Tibial artery (tissue), 4 donors: ENCODE measurements around the gene TMEM79.
A peak's percentile ranks its signal among the peaks of the same experiment; 100 is the strongest.
"Not testable (repeated sequence)": the region's sequence is repeated elsewhere in the genome, so short reads cannot be mapped to it uniquely, and the experiment has no call there.

Experiments used
- DNase-seq, 2 donors: peaks; one replicate each; pipeline ENCODE4 v3.0.0-alpha.2; 2019
- H3K27ac ChIP-seq, 2 donors: fragments of 200-600 bp; sonication (generic) in 1 of 2; 1 replicate in 1 of 2; 2 replicates in 1 of 2; pipeline ENCODE4 v1.5.1; 2018 to 2019; ENCODE audit warnings: mild to moderate bottlenecking in 1 of 2
- H3K27me3 ChIP-seq, 2 donors: fragments of 200-600 bp; sonication (generic) in 1 of 2; one replicate each; pipeline versions ENCODE4 v1.5.1 to v1.6.0; 2016 to 2019
- H3K36me3 ChIP-seq, 3 donors: fragments of 200-600 bp; sonication (generic) in 2 of 3; one replicate each; pipeline ENCODE4 v1.5.1; 2016 to 2019; ENCODE audit warnings: mild to moderate bottlenecking in 2 of 3
- H3K4me1 ChIP-seq, 4 donors: fragments of 200-600 bp; sonication (generic) in 2 of 4; 1 replicate in 3 of 4; 2 replicates in 1 of 4; pipeline ENCODE4 v1.5.1; 2016 to 2019
- H3K4me3 ChIP-seq, 2 donors: fragments of 200-600 bp; sonication (generic) in 1 of 2; 1 replicate in 1 of 2; 2 replicates in 1 of 2; pipeline ENCODE4 v1.5.1; 2018 to 2019; ENCODE audit warnings: mild to moderate bottlenecking in 2 of 2
- H3K9me3 ChIP-seq, 3 donors: fragments of 200-600 bp; sonication (generic) in 1 of 3; one replicate each; pipeline ENCODE4 v1.5.1; 2016 to 2019
- CTCF ChIP-seq, 2 experiments: fragments of 200-600 bp in 1 of 2; fragments of 450-650 bp in 1 of 2; IDR thresholded peaks; one replicate each; pipeline ENCODE4 v1.5.1; 2017 to 2019; ENCODE audit warnings: antibody characterized with exemption in 2 of 2, mild to moderate bottlenecking in 1 of 2, moderate library complexity in 1 of 2
- intact Hi-C: fragments of 100-400 bp; cut with DNase I; formaldehyde crosslinking; loops from one replicate; pipeline ENCODE4 v1.15.0; 2023; ENCODE audit warnings: low total_unique reads

The TMEM79 gene

GRCh38 chr1:156316909-156317308 is 32.8 kb downstream of the TMEM79 start:
- intact Hi-C loops: no loop called here
- Histone ChIP-seq H3K27me3 (no peaks in the 10 kb centered on the region), H3K27ac (no peak overlapping the region), H3K36me3 (peaks cover 96 to 100% (median 99%) of the 10 kb centered on the region in 3 donors), H3K4me1 (no peaks in the 10 kb centered on the region), H3K9me3 (no peaks in the 10 kb centered on the region), H3K4me3 (no peak overlapping the region)
- DNase-seq: no peak
- TF ChIP-seq CTCF (IDR thresholded peaks at IDR 0.05): no peak

- Histone ChIP-seq H3K27me3 (no peaks in the 10 kb centered on the region), H3K9me3 (no peaks in the 10 kb centered on the region), H3K36me3 (peaks cover 97 to 100% (median 97%) of the 10 kb centered on the region in 3 donors), H3K4me1 (no peaks in the 10 kb centered on the region), H3K4me3 (no peak overlapping the region), H3K27ac (no peak overlapping the region)
- TF ChIP-seq CTCF (IDR thresholded peaks at IDR 0.05): peak; percentile 30 to 38
- intact Hi-C loops: no loop called here
- no peak for DNase-seq
These were observed 35.5 kb downstream of the TMEM79 start for GRCh38 chr1:156319664-156320063.

- Histone ChIP-seq H3K9me3 (no peaks in the 10 kb centered on the region), H3K27ac (no peak overlapping the region), H3K27me3 (no peaks in the 10 kb centered on the region), H3K4me1 (no peaks in the 10 kb centered on the region), H3K36me3 (peaks cover 90 to 100% (median 95%) of the 10 kb centered on the region in 3 donors), H3K4me3 (no peak overlapping the region)
- intact Hi-C loops: no loop called here
- DNase-seq: no peak
- TF ChIP-seq CTCF (IDR thresholded peaks at IDR 0.05): no peak
These were observed 36.4 kb downstream of the TMEM79 start for GRCh38 chr1:156320560-156320959.

GRCh38 chr1:156323179-156323578 is 39.1 kb downstream of the TMEM79 start:
- H3K36me3 ChIP-seq: peaks cover 64 to 88% (median 79%) of the 10 kb centered on the region in 3 donors
- DNase-seq, H3K4me3 ChIP-seq, intact Hi-C loops, H3K4me1 ChIP-seq, H3K27me3 ChIP-seq, H3K27ac ChIP-seq, H3K9me3 ChIP-seq: not testable (repeated sequence)

GRCh38 chr1:156336242-156336641 is 52.1 kb downstream of the TMEM79 start:
- Histone ChIP-seq H3K4me3 (peak overlapping the region in 1 of 2 donors; percentile 68), H3K27me3 (no peaks in the 10 kb centered on the region), H3K4me1 (peaks cover 5 to 24% (median 14%) of the 10 kb centered on the region in 4 donors), H3K36me3 (peaks cover 40 to 46% (median 44%) of the 10 kb centered on the region in 3 donors), H3K27ac (no peak overlapping the region), H3K9me3 (no peaks in the 10 kb centered on the region)
- intact Hi-C loops: no loop called here
- no peak for TF ChIP-seq CTCF (IDR thresholded peaks at IDR 0.05)
- no peak for DNase-seq

GRCh38 chr1:156337052-156337887 is 53.1 kb downstream of the TMEM79 start:
- Histone ChIP-seq H3K27ac (peak overlapping the region; percentile 63 to 71), H3K27me3 (no peaks in the 10 kb centered on the region), H3K36me3 (peaks cover 30 to 35% (median 34%) of the 10 kb centered on the region in 3 donors), H3K4me1 (peaks cover 5 to 24% (median 14%) of the 10 kb centered on the region in 4 donors), H3K4me3 (peak overlapping the region; percentile 68 to 70), H3K9me3 (no peaks in the 10 kb centered on the region)
- no peak for TF ChIP-seq CTCF (IDR thresholded peaks at IDR 0.05)
- DNase-seq: no peak
- intact Hi-C loops: no loop called here
